SK-N-MC (cell line): Measurements from ENCODE around the gene DAPK1.

Experiments
- EZH2 ChIP-seq: fragments of 200-600 bp; sonication (generic); IDR thresholded peaks from one replicate; pipeline ENCODE4 v1.6.1; 2017; ENCODE audit warnings: antibody characterized with exemption
- FOXP2 ChIP-seq: optimal IDR thresholded peaks from 2 replicates; pipeline ENCODE3; 2011; ENCODE audit warnings: mild to moderate bottlenecking, moderate library complexity; ENCODE audit not compliant: insufficient read depth; ENCODE audit errors: extremely low read length, control extremely low read depth
- POLR2AphosphoS5 ChIP-seq: IDR thresholded peaks from 2 replicates; pipeline ENCODE4 v1.6.1; 2012; ENCODE audit warnings: mild to moderate bottlenecking, low read depth, low read length, borderline replicate concordance

GRCh38 chr9:87504938-87505337 is 7.3 kb downstream of the DAPK1 start:
- no peak for TF ChIP-seq FOXP2
- no peak for TF ChIP-seq POLR2AphosphoS5
- TF ChIP-seq EZH2: no peak
